OCI-LY1 (cell line): ENCODE data around the gene TNF.

ENCODE experiments used
- H2AFZ ChIP-seq: fragments of 200-600 bp; sonication (generic), shearing (Covaris generic); 2 replicates; pipeline ENCODE4 v1.6.0; 2014; ENCODE audit warnings: antibody characterized with exemption, mild to moderate bottlenecking, low read length
- H3F3A ChIP-seq: fragments of 200-600 bp; sonication (generic), shearing (Covaris generic); 2 replicates; pipeline ENCODE4 v1.6.0; 2014; ENCODE audit warnings: mild to moderate bottlenecking, antibody characterized with exemption, low read length, moderate library complexity; ENCODE audit not compliant: insufficient read depth
- H3K27ac ChIP-seq: fragments of 200-600 bp; sonication (generic); 2 replicates; pipeline ENCODE4 v1.5.1; 2014; ENCODE audit warnings: low read length, mixed run types, mild to moderate bottlenecking, low read depth; ENCODE audit not compliant: poor library complexity, severe bottlenecking
- H3K27me3 ChIP-seq: fragments of 200-600 bp; sonication (generic); 2 replicates; pipeline ENCODE4 v1.6.0; 2014; ENCODE audit warnings: antibody characterized with exemption, mild to moderate bottlenecking, low read length, moderate library complexity; ENCODE audit not compliant: insufficient read depth
- H3K36me3 ChIP-seq: fragments of 200-600 bp; sonication (generic); 2 replicates; pipeline ENCODE4 v1.6.1; 2014; ENCODE audit warnings: mild to moderate bottlenecking, antibody characterized with exemption, low read length, moderate library complexity, mixed read lengths; ENCODE audit not compliant: insufficient read depth
- H3K4me1 ChIP-seq: fragments of 200-600 bp; sonication (generic); 2 replicates; pipeline ENCODE4 v1.5.1; 2014; ENCODE audit warnings: mild to moderate bottlenecking, low read length, moderate library complexity; ENCODE audit not compliant: insufficient read depth, severe bottlenecking
- H3K4me2 ChIP-seq: fragments of 200-600 bp; sonication (generic), shearing (Covaris generic); 2 replicates; pipeline ENCODE4 v1.6.1; 2014; ENCODE audit warnings: low read length
- H3K4me3 ChIP-seq: fragments of 200-600 bp; sonication (generic); 2 replicates; pipeline ENCODE4 v1.5.1; 2014; ENCODE audit warnings: low read length, low read depth, mild to moderate bottlenecking, mixed read lengths; ENCODE audit not compliant: poor library complexity, severe bottlenecking
- H3K79me2 ChIP-seq: fragments of 200-600 bp; shearing (Covaris generic); 2 replicates; pipeline ENCODE4 v1.6.1; 2016; ENCODE audit warnings: mixed run types, low read length, mixed read lengths; ENCODE audit not compliant: insufficient read depth
- H3K9ac ChIP-seq: fragments of 200-600 bp; sonication (generic), shearing (Covaris generic); 2 replicates; pipeline ENCODE4 v1.6.1; 2014; ENCODE audit warnings: mild to moderate bottlenecking, low read length, mixed read lengths
- H3K9me2 ChIP-seq: fragments of 200-600 bp; sonication (generic), shearing (Covaris generic); 2 replicates; pipeline ENCODE4 v1.6.1; 2014; ENCODE audit warnings: low read depth, mild to moderate bottlenecking, low read length, mixed read lengths
- H3K9me3 ChIP-seq: fragments of 200-600 bp; shearing (Covaris generic); 2 replicates; pipeline ENCODE4 v1.6.1; 2014; ENCODE audit warnings: low read length, mixed read lengths
- H4K20me1 ChIP-seq: fragments of 200-600 bp; sonication (generic), shearing (Covaris generic); 2 replicates; pipeline ENCODE4 v1.6.0; 2016; ENCODE audit warnings: mild to moderate bottlenecking, low read length; ENCODE audit not compliant: insufficient read depth
- EZH2 ChIP-seq: fragments of 200-600 bp; sonication (generic), shearing (Covaris generic); IDR thresholded peaks from 2 replicates; pipeline ENCODE4 v1.8.0; 2017; ENCODE audit warnings: borderline replicate concordance, mixed run types, mild to moderate bottlenecking, antibody characterized with exemption, low read length, moderate library complexity, mixed read lengths
- TF ChIP-seq, protein P1 (sequence below): fragments of 200-600 bp; sonication (generic), shearing (Covaris generic); IDR thresholded peaks from 2 replicates; pipeline ENCODE4 v1.5.1; 2017; ENCODE audit warnings: mild to moderate bottlenecking, antibody characterized with exemption, low read length, moderate library complexity, mixed read lengths

The TNF gene

GRCh38 chr6:31528821-31529328 lies 46.5 kb upstream of the TNF start, which contains the start of gene MCCD1:
Gene MCCD1 (plus strand): TSS chr6:31528962. CDS start chr6:31529015, 53 bp downstream.
- H3F3A ChIP-seq, result peaks cover 14% of the 10 kb centered on the region; the same call in 1 of the 2 replicates
- no peak within 1 kb of the TSS for H3K27ac ChIP-seq

GRCh38 chr6:31529329-31530150 lies 45.8 kb upstream of the TNF start:
- TF ChIP-seq, protein P1, sequence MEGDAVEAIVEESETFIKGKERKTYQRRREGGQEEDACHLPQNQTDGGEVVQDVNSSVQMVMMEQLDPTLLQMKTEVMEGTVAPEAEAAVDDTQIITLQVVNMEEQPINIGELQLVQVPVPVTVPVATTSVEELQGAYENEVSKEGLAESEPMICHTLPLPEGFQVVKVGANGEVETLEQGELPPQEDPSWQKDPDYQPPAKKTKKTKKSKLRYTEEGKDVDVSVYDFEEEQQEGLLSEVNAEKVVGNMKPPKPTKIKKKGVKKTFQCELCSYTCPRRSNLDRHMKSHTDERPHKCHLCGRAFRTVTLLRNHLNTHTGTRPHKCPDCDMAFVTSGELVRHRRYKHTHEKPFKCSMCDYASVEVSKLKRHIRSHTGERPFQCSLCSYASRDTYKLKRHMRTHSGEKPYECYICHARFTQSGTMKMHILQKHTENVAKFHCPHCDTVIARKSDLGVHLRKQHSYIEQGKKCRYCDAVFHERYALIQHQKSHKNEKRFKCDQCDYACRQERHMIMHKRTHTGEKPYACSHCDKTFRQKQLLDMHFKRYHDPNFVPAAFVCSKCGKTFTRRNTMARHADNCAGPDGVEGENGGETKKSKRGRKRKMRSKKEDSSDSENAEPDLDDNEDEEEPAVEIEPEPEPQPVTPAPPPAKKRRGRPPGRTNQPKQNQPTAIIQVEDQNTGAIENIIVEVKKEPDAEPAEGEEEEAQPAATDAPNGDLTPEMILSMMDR, result no peak
- no peak for TF ChIP-seq EZH2
- Histone ChIP-seq H3K27ac (no peak overlapping the region), H3K79me2 (no peaks in the 10 kb centered on the region), H3K9me2 (no peaks in the 10 kb centered on the region), H4K20me1 (no peaks in the 10 kb centered on the region), H3K9ac (no peak overlapping the region), H3K4me2 (no peak overlapping the region), H3K4me1 (peaks cover 4% of the 10 kb centered on the region), H3K36me3 (peaks cover 52% of the 10 kb centered on the region), H3K27me3 (no peaks in the 10 kb centered on the region), H3K9me3 (no peaks in the 10 kb centered on the region), H3F3A (peaks cover 14% of the 10 kb centered on the region; the same call in 1 of the 2 replicates), H2AFZ (no peak overlapping the region), H3K4me3 (no peak overlapping the region)

More at GRCh38 chr6:31528821-31529328, 46.5 kb upstream of the TNF start, which contains the start of gene MCCD1:
- TF ChIP-seq, protein P1, result no peak
- no peak for TF ChIP-seq EZH2
- peaks cover 46% of the 10 kb centered on the region for H3K36me3 ChIP-seq
- H3K4me1 ChIP-seq, result peaks cover 4% of the 10 kb centered on the region
- no peak within 1 kb of the TSS for H3K9ac ChIP-seq
- H3K27me3 ChIP-seq, result no peaks in the 10 kb centered on the region
- H3K9me2 ChIP-seq, result no peaks in the 10 kb centered on the region
- no peaks in the 10 kb centered on the region for H3K9me3 ChIP-seq
- H3K79me2 ChIP-seq, result no peaks in the 10 kb centered on the region
- H4K20me1 ChIP-seq, result no peaks in the 10 kb centered on the region
- no peak within 1 kb of the TSS for H3K4me2 ChIP-seq
- no peak within 1 kb of the TSS for H2AFZ ChIP-seq
- H3K4me3 ChIP-seq, result no peak within 1 kb of the TSS

DNA sequence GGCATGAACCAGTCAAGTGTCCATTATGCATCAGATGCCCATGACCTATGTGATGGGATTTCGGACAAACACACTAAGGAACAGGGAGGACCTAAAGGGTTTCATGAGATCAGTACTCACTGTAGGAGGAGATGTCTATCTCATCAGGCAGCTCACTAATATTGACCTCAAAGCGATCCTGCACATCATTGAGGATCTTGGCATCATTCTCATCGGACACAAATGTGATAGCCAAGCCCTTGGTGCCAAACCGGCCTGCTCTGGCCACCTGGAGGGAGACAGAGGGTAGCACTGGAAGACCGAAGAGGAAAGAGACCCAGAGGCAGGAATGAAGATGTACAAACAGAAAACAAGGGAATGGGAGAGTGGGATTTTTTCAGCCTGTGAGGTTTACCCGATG lies 44.7 kb upstream of the TNF start:
- Histone ChIP-seq H3K36me3 (peaks cover 64% of the 10 kb centered on the region), H3K79me2 (no peaks in the 10 kb centered on the region), H3F3A (peaks cover 14% of the 10 kb centered on the region; the same call in 1 of the 2 replicates), H3K9ac (no peak overlapping the region), H3K4me3 (no peak overlapping the region), H3K4me1 (peaks cover 4% of the 10 kb centered on the region), H3K27ac (no peak overlapping the region), H3K27me3 (no peaks in the 10 kb centered on the region), H4K20me1 (no peaks in the 10 kb centered on the region), H3K9me3 (no peaks in the 10 kb centered on the region), H3K4me2 (no peak overlapping the region), H2AFZ (no peak overlapping the region), H3K9me2 (no peaks in the 10 kb centered on the region)
- TF ChIP-seq, protein P1, result no peak
- no peak for TF ChIP-seq EZH2
